HG03039 (cell line): Measurements from ENCODE around the gene ZBTB16.

Experiments
- ATAC-seq: cut with Tn5 transposase; IDR thresholded peaks from one replicate; pipeline ENCODE4 v1.9.1; 2021; ENCODE audit warnings: mild to moderate bottlenecking, moderate library complexity; ENCODE audit not compliant: unreplicated experiment

The ZBTB16 gene

GRCh38 chr11:114102993-114103896 lies 43.7 kb downstream of the ZBTB16 start:
- no peak for ATAC-seq

DNA sequence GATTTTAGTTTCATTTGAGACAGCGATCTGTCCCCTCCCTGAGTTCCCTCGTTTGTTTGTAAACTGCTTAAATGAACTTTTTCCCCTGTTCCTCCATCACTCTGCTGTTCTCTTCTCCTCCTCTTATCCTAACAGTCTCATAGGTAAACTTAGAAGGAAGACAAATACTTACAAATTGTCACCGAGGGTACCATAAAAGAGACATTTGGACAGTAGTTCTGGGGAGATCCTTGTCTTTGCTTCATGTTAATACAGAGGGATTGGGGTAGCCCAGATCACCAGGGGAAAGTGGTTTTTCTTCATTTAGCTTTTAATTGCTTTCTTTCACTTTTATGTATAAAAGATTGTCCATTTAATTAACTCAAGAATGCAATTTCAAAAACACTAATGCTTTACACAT lies 46.1 kb downstream of the ZBTB16 start:
- ATAC-seq, result no peak

DNA sequence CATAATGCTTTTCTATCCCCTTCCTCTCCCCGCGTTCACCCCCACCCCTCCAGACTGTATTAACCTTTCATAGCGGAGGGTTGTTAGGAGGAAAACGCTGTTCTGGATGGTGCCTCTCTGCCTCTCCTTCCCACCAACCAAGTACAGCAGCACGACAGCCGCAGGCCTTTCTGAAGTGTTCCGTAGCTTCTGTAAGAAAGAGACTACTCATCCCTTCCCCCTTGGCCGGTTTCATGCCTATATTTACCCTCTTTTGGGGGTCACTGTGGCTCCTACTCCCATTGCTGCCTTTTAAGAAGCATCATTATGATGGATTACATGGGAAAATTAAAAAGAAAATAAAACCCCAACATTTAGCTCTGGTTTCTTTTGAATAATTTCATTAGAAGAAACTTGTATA lies 46.5 kb downstream of the ZBTB16 start:
- ATAC-seq, result no peak

DNA sequence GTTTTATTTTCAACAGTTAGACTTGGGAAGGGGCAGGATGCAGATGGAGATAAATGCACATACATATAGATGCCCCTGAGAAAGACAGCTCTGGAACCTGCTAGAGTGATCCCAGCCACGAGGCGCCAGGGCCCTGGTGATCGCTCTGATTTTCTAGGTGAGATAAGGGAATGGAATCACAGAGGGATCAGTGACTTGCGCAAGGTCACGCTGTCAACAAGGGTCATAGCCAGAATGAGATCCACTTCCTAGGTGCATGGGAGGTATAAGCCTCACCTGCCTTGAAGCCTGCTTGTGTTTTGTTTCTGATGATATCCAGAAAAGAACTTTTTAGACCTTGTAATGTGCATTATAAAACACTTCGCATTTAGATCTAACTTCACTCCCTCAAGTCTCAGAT lies 47.5 kb downstream of the ZBTB16 start:
- no peak for ATAC-seq

GRCh38 chr11:114108501-114109205 lies 49.1 kb downstream of the ZBTB16 start:
- no peak for ATAC-seq

DNA sequence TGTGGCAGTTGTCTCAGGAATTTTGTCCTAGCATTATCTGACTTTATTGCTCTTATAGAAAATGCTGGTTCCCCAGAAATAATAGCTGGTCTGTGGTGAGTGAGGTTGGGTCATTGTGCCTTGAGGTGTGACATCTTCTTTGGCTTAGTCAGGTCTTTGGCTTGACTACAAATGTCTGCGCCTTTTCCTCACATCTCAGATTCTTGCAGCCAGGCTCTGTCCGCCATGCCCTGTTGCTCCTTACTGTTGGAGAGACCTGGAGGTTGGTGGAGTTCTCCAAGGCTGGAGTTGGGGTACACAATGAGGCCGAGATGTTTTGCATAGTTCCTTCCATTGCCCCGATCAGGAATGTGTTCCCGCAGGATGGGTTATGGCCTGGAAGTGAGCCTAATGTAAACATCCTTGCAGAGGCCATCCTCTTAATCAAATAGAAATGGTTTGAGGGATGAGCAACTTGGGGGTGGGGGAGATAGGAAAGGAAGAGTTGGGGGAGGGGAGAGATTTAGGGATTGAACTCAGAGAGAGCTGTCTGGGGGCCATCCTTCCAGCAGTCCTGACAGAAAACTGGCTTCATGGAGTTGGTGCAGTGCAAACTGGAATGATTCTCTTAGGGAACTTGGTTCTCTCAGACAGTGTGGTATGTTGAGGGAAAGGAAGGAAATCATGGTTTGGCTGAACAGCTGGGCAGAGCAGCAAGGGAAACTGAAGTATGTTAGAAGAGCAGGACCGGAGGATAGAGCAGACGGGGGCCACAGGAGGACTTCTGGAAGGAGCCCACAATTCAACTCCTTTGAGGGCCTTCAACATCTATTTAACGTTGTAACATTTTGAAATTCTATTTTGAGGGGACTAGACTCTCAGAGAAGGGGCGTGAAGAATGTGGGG lies 49.9 kb downstream of the ZBTB16 start:
- ATAC-seq, result no peak

GRCh38 chr11:114110123-114110522 lies 50.6 kb downstream of the ZBTB16 start:
- no peak for ATAC-seq

DNA sequence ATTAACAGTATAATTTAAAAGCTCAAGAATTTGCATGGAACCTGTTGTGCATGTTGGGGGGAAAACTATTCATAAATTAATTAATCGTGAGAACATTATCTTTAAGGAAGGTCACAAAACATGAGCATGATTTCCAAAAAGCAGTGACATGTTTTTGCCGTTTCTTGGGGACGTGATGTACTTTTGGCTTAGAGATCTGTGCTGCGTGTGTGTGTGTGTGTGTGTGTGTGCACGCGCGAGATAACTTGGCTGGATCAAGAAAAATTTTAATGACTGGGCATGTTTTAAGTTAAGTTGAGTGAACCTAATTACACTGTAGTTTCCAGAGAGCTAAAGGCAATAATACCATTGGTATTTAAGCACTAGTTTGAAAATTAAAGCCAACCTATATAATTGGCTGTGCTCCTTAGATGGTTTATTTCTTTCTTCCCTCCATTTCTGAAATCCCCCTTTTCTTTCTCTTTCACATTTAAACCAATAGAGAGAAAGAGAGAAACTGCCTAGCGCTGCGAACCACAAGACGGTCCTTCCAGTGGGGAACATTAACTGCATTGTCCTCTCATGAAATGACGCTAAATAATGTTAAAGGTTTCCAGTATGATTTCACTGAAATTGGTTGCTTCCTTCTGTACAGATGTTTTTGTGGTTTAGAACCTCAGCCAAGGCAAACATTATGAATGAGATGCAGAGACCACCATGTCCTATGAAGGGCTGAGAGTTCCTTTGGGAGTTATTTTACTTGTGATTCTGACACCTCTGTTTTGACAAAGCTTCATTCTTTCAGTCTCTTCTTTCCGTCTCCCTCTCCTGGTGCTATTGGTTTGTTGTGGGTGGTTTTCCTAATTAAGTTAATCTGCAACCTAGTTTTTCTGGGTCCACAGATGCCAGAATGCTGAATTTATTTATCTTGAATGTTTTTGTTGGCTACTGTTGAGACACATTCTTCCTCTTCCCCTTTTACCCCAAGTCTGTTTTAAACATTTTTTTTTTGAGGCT lies 51.7 kb downstream of the ZBTB16 start:
- ATAC-seq, result no peak

- ATAC-seq, result no peak
These were observed 56.0 kb downstream of the ZBTB16 start for GRCh38 chr11:114115451-114115928.

DNA sequence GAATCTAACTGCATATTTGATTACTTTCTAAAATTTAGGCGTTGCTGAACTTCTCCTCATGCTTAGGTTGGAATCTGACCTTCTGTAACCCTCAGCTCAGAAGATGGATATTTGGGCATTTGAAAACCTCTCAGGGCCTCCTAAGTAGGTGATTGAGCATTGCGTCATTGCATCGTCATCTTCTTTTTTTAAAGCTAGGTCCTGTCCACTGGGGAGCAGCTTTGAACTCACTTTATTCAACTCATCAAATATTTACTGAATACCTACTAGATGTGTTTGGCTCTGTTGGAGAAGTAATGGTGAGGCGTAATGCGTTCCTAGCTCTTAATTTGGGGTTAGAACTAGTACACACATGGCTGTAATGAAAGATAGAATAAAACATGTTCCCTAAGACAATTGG lies 56.8 kb downstream of the ZBTB16 start:
- ATAC-seq, result no peak

DNA sequence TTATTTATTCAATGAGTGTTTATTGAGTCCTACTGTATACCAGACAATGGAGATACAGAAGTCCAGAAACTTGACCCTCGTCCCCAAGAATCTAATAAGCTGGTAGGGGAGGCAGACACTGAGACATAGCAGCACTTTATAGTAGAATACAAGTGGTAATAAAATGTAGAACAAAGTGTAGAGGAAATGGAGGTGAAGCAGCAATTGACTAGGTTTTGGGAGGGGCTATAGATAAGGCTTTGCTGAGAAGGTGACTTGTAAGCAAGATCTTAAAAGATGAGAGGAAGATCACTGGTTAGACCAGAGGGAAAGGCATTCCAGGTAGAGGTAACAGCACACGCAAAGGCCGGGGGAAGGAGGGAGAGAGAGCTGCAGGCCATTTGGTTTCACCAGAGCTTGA lies 57.3 kb downstream of the ZBTB16 start:
- ATAC-seq, result no peak

- ATAC-seq, result no peak
These were observed 61.1 kb downstream of the ZBTB16 start for GRCh38 chr11:114120606-114121005.

GRCh38 chr11:114121138-114121537 lies 61.6 kb downstream of the ZBTB16 start:
- ATAC-seq, result no peak

DNA sequence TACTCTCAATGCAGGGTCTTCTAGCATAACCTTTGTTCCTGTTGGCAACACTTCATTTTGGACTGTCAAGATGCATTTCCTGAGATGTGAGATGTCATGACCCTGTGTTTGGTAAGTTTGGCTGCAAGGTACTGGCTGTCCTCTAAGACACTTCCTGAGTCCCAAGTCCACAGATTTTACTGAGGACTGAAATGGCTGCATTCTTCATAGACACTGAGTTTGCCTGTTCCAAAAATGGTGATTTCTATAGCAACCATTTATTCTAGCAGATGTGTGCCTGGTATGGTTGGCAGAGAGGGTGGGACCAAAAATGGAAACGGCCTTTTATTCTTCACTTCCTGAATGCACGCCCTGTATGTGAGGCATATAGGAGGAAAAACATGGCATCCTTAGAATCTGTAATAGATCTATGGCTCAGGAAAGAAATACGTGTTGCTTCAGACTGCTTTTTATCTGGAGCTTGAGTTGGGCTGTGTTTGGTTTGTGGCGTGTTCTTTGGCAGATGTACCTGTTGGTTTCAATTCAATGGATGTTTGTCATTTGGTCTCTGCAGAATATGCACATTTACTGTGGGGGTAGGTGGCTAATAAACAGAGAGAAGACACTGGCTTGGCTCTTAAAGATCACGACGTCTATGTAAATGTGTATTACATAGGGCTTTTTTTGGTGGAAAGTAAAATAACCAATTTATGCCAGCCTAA lies 62.4 kb downstream of the ZBTB16 start:
- ATAC-seq, result no peak

DNA sequence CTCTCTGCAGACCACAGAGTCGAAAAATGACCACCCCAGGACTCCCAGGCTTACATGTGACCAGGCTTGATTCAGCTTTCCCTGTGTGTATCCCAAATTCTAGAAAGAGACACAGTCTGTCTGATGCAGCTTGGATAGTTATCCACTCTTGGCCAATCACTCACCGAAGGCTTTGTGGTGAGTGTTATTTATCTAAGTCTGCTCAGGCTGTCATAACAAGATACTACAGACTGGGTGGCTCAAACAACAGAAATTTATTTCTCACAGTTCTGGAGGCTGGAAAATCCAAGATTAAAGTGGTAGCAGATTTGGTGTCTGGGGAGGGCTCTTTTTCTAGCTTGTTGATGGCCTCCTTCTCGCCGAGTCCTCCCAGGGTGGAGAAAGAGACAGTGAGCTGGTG lies 63.2 kb downstream of the ZBTB16 start:
- no peak for ATAC-seq

DNA sequence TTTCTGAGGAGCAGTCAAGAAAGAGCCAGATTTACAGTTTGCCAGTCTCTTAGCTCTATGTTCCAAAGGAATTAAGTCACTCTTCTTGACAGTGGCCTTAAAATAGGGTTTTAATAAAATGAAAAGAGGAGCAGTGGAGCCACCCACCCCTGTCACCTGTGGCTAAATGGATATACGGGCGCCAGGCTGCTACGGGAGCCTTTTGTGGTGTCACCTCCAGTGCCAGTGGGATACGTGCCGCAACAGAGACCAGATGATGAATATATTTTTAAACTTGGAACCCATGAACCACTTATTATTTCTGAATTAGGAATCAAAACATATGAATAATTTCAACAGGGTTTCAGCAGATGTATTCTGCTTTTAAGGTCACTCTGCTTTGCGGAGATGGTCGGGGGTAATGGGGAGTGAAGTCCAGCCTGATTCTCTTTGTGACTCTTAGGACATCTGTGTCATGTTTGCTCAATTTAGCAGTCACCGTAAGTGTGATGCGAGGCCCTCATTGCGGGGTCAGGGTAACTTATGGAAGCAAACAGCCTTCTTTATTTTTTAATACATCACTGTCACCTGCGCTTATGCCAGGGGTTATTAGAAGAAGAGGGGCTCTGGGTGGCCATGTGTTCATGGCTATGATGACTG lies 64.3 kb downstream of the ZBTB16 start:
- ATAC-seq, result no peak

DNA sequence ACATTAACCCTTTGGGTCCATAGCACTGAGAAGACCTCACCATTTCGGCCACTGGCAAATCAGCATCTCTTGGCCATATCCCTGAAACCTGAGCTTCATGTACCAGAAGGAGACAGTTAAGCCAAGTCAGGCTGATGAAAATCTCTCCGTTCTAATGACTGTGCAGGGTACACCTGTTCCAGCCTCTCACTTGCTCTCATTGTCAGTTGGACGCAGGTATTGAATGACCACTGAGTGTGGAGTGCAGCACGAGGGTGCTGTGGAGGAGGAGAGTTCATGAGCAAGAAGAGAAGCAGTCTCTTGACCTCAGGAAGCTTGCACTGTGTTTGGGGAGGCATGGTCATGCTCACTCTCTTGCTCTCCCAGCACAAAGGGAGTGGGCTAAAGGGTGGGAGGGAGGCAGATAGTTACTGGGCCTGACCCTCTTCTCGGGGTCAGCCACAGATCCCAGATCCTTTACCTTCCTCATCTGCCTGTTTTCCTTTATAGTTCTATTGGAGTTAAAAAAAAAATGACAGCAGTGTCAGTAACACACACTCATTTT lies 65.2 kb downstream of the ZBTB16 start:
- no peak for ATAC-seq

DNA sequence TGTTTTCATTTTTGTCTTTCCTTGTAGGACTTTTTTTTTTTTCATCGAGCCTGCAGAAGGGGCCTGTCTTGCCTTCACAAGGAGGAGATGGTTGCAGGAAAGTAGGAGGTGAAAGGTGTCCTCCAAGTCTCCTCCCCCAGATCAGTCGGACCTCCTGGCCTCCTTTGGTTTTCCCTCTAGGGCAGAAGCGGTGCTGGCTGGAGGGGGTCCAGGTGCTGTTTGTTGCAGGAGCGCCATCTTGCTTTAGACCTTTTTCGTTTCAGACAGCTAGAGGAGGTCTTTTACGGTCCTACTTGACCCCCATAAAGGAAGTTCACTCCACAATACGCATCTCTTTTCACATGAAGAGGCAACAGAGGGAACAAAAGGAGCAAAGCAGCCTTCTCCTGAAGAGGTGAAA lies 66.0 kb downstream of the ZBTB16 start:
- ATAC-seq, result no peak

DNA sequence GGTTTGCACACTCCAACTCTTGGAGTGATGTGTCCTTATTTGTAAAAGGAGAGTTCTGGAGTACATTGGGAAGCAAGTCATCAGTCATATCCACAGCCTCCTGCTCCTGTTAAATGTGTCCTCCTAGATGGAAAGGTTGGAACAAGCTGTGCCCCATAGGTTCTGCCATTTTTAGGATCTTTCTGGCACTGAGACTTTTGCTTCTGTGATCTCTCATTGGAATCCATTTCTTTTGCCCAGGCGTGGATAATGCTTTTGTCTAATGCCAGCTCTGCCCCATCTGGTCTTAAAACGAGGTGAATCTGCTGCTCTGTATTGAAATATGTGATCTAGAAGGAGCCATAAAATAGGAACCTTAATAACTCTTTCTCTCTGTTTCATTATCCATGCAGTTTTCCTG lies 66.4 kb downstream of the ZBTB16 start:
- ATAC-seq, result no peak
